ENCODE results near the gene DST.

- no peak for TF ChIP-seq SIN3A (conservative IDR thresholded peaks at IDR 0.05 in 1 of 2, IDR thresholded peaks at IDR 0.05 in 1 of 2; ENCODE audit: low read depth in 1 of 2, low read length in 2 of 2)
- no peak for TF ChIP-seq CTCF (IDR thresholded peaks at IDR 0.05; ENCODE audit: control extremely low read depth in 1 of 3, insufficient read depth in 1 of 3, low read depth in 1 of 3, low read length in 3 of 3)
- no peak for TF ChIP-seq POLR2A (IDR thresholded peaks at IDR 0.05; ENCODE audit: control extremely low read depth in 1 of 2, low read depth in 2 of 2, low read length in 2 of 2)
- TF ChIP-seq EZH2 (IDR thresholded peaks at IDR 0.05; ENCODE audit: low read depth, low read length, severe bottlenecking): no peak
- no peak for TF ChIP-seq CBX5 (IDR thresholded peaks at IDR 0.05; ENCODE audit: low read depth, low read length)
- TF ChIP-seq GABPA (IDR thresholded peaks at IDR 0.05; ENCODE audit: borderline replicate concordance, insufficient read depth, low read length): no peak
- TF ChIP-seq KDM4A (IDR thresholded peaks at IDR 0.05; ENCODE audit: low read depth, low read length, severe bottlenecking): no peak
- TF ChIP-seq HDAC6 (IDR thresholded peaks at IDR 0.05; ENCODE audit: low read depth, low read length): no peak
- no peak for TF ChIP-seq SIRT6 (IDR thresholded peaks at IDR 0.05; ENCODE audit: low read length)
- no peak for TF ChIP-seq HDAC2 (IDR thresholded peaks at IDR 0.05; ENCODE audit: borderline replicate concordance in 1 of 2, low read depth in 2 of 2, low read length in 2 of 2)
- TF ChIP-seq ATF3 (IDR thresholded peaks at IDR 0.05; ENCODE audit: insufficient read depth, low read depth, low read length): no peak
- TF ChIP-seq SP2 (IDR thresholded peaks at IDR 0.05; ENCODE audit: low read length): no peak
These were observed 102.3 kb downstream of the DST start for GRCh38 chr6:56540232-56541029.
